GF-D8 (cell line): ENCODE data around the gene MAP3K3.

Experiments
- DNase-seq: peaks from one replicate; lab custom pipeline; 2025; lab: John Stamatoyannopoulos, UW

MAP3K3 gene

DNA sequence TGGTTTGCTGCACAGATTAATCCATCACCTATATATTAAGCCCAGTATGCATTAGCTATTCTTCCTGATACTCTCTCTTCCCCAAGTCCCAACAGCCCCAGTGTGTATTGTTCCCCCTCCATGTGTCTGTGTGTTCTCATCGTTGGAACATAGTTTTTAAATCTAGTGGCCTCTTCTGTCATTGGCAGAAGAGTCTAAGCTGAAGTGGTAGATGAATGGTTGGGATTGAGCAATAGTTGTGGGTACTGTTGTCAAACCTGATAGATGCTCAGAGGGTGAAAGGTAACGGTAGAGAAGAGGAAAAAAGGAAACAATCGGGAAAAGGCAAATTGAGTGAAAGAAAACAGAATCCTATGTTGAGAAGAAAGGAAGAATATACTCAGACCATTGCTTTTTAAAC, 29.9 kb downstream of the MAP3K3 start:
- no peak for DNase-seq

DNA sequence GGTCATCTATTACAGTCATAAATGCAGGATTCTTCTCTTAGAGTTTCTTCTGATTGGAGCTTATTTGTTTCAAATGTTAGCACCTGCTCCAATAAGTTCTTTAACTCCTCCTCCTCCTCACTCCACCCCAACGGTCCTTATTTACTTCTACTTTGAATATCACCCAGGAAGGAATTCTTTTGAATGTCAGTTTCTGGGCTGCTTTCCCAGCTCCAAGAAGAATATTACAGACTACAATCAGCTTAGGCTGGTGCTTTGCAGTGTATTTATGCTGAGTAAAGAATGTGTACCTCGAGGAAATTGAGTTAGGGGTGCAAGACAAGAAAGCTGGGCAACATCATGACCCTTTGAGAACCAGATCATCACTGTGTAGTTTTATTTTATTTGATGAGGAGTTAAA, 30.8 kb downstream of the MAP3K3 start:
- no peak for DNase-seq

DNA sequence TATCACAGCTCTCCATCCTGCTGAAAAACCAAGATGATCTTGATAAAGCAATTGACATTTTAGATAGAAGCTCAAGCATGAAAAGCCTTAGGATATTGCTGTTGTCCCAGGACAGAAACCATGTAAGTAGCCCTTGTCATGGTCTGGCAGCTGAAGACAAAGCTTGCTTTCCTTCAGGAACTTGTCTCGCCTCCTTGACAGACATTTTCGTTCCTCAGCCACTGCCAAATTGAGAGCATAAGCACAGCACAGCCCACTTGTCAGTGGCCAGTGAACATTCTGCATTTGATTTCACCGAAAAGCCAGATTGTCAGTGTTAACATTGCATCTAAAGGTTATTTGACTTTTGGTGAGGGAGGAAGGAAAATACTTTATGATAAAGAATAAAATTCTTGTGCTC, 35.6 kb downstream of the MAP3K3 start:
- DNase-seq, result no peak

DNA sequence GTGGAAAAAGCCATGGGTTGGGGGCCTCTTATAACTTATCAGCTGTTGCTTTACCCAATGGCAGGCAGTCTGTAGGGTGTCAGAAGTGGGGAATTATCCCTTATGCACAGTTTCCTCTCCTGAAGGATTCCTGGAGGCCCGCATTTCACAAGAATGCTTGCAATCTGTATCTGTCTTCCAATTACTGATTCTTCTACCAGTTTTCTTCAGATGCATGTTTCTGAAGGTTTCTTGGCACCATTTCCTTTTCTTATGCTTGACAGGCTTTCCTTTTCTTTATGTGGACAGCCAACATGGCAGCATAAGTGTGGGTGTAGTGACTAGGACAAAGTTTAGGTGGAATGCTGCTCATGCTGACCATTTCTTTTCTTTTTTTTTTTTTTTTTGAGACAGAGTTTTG, 36.1 kb downstream of the MAP3K3 start:
- no peak for DNase-seq

DNA sequence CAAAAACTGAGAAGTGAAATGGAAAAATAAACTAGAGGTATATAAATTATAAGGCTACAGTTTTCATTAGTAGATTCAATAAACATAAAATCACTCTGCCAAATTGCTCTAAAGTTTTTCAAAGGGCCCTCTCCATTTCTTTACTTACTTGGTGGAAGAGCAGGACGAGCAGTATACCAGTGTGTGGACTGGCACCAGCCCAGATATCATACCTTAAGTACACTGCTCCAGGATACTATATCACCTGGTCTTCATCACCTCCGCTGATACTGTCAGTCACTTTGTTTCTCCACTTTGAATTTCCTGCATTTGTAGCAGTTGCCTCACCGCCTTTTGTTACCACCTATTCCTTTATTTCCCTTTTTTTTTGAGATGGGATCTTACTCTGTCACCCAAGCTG, 37.6 kb downstream of the MAP3K3 start:
- no peak for DNase-seq

DNA sequence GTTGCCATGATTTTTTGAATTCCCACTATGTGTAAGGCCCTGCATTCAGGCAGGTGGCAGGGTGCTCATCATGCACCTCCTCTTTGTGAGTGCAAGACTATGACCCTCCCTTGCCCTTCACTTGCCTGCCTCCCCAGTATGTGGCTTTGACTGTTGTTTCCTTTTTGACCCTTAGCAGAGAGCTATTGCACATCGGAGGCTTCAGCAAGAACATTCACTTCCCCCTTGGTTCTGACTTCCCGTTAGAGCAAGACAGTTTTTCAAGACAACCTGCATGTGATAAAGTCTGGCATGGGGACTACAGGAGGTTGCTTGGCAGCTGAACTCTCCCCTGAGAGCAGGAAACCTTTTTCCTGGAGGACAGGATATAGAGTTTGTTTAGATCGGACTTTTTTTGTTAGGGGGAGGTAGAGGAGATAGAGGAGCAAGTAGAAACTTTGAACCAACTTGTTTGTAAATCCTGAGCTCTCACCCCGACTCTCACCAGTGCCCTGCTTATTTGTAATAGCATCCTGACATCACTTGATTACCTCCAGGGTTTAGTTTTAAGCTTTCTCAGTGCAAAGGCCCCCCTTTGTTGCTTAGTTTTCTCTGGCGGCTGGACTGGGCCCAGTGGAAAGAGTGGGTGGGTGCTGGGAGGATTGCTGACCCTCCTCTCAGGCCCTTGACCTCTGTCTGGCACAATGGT, 43.5 kb downstream of the MAP3K3 start:
- DNase-seq, result peak; percentile 97

DNA sequence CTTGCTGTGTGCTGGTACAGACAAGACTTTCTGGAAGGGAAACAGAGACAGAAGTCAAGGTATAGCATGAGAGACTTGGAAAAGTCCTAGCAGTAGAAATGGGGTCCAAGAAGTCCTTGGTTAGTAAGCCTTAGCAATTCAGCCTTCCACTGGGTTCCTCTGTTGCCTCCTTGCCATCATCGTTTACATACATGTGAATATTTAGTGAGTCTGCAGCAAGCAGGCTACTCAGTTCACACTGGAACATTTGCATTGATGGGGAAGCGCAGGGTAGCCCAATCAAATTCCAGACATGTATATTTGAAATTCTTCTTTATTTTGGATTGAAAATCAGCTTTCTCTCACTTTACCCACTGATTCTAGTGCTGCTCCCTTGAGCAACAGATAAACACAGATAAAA, 50.6 kb downstream of the MAP3K3 start:
- DNase-seq, result no peak

DNA sequence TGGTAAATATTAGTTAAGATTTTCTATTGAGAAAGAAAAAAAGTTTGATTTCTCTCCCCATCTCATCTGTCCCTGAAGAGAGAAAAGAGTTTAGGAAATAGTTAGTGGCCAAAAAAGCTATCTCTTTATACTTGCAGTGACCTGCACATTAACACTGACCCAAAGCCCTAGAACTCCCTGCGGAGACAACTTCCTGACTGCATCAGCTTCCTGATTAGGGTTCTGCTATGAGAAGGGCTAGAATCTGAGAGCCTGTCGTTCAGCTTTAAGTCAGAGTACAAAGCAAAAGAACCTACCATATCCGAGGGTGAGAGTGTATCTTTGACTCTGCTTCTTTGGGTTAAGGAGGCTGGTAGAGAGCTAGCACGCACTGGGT, 53.0 kb downstream of the MAP3K3 start:
- DNase-seq, result peak; percentile 34

DNA sequence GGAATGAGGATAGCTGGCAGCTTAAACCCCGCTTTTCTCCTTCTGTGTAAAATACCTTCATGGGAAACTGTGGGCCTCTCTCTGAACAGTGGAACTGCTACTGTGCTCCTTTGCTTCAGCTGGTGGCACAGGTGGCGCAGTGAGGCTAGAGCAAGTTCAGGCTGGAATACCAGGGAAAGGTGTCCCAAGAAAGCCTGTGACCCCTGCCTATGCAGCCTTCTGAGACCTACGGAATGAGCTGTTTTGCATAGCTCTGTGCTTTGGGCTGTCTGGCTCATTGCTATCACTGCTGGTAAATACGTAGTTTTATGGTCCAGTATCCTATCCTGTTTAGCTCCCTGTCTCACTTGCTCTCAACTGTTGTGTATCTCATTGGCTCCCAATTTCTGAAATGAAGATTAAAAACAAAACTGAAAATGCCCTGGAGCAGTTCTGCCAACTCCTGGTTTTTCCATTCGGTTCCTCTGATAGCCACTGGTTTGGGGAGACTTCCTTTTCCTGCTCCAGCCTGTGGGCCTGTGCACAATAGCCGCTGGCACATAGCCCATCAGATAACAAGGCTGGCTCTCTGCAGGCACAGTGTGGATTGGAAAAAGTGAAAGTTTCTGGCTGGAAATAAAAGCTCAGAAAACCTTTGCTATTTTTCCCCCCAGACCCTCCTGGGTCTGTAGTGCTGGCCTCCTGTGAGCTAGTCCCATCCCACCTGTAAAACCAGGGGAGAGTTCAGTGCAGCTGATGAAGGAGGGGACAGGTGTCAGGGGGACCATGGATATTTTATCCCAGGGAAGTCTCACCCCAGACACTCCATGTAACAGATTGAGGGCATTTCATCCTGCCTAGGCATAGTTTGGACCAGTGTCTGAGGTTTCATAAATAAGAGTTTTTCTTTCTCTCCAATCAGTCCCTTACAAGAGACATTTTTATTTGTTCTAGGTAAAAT, 53.7 kb downstream of the MAP3K3 start:
- peak; percentile 59 for DNase-seq

DNA sequence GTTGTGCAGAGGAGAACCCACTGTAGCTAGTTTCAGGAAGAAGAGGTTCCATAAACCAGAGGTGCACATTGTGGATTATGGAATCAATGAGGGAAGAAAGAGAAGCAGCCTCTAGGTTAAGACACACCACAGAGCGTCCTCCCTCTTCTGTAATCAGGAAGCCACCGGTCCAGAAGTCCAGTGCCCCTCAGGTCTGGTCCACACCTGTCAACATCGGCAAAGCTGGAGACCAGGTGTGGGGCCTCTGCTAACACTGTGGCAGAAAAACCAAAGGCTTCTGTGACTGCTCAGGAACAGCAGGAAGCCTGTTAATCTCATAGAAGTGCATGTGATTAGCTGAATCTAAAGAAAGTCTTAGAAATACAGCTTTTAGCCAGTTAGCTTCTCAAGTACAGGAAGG, 54.4 kb downstream of the MAP3K3 start:
- no peak for DNase-seq

DNA sequence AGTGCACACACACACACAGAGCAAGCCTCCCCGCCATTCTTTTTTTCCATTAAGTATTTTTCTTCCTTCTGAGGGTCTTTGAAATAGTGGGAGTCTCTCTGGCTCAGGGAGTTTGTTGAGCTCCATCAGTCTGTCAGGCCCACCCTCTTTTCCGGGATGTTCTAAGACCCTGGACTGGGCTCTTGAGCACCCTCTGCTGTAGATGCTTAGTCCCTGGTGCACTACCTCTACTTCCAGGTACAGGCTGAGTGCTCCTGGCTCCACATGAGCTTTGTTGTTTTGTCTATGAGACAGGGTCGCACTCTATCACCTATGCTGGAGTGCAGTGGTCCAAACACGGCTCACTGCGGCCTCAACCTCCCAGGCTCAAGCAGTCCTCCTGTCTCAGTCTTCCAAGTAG, 57.0 kb downstream of the MAP3K3 start:
- DNase-seq, result no peak

DNA sequence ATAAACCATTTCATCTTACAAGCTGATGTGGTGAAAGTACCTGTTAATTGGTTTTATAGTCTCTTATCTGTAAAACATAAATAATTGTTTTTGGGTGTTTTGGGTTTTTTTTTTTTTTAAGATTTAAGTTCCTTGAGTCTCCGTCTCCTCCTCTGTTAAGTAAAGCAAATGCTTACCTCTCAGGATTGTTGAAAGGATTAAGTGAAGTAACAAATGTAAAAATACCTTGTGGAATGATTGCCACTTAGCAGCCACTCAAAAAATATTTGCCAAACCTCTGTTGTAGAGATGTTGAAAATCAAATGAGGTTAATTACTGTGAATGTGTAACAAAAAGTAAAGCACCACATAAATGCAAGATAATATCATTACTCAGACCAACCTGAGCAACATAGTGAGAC, 58.5 kb downstream of the MAP3K3 start:
- DNase-seq, result no peak

DNA sequence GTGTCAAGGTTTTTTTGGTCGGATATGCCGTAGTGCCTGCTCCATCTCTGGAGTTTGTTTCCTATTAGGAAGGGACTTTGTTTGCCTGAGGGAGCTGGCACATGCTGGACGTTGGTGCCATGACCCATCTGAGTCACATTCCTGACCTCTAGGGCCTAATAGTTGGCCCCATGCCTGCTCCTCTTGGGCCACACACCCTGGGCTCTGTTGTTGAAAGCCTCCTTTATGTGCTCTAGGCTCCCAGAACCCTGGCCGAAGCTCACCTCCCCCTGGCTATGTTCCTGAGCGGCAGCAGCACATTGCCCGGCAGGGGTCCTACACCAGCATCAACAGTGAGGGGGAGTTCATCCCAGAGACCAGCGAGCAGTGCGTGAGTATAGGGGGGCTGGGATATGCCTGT, 59.3 kb downstream of the MAP3K3 start:
- no peak for DNase-seq

DNA sequence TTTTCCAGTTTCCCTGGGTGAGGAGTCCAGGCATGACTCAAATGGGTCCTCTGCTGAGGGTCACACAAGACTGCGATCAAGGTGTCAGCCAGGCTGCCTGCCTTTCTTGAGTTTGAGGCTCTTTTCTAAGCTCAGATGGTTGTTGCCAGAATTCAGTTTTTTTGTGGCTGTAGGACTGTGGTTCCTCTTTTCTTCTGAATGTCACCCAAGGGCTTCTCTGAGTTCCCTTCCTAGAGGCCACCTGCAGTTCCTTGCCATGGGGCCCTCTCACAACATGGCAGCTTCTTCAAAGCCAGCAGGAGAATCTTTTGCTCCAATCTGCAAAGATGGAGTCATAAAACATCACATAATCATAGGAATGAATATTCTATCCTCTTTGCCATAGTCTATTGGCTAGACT, 60.2 kb downstream of the MAP3K3 start:
- peak; percentile 44 for DNase-seq

DNA sequence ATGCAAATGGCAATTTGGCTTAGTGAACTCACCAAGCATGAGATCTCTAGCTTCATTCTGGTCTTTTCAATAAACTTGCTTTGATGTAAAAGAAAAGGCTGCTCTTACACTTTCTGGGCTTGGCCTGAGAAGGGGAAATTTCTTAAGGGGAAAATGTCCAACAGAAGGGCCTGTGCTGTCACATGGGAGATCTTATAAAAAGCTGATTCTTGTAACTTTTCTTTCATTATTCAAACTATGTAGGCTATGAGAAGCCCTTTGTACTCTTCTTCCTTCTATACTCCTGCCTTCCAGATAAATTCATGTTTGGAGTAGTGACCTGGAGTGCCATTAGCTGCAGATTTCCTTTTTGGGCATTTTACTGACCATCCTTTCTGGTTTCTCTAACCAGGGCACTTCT, 60.8 kb downstream of the MAP3K3 start:
- no peak for DNase-seq

DNA sequence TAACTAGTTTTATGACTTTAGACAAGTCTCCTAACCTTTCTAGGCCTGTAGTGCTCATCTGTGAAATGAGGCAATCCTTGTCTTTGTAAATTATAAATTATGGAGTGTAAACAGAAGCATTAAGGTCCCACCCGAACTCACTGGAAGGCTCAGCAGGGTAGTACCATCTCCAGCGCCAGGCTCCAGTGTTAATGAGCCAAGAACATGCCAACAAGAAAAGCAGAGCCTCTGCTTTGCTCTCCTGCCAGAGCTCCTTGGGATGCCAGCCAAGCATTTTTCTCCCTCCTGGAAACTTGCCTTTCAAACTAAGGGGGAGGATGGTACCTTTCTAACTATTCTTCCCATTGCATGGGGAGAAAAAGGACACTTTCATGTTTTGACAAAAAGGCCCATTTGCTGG, 62.8 kb downstream of the MAP3K3 start:
- DNase-seq, result no peak

DNA sequence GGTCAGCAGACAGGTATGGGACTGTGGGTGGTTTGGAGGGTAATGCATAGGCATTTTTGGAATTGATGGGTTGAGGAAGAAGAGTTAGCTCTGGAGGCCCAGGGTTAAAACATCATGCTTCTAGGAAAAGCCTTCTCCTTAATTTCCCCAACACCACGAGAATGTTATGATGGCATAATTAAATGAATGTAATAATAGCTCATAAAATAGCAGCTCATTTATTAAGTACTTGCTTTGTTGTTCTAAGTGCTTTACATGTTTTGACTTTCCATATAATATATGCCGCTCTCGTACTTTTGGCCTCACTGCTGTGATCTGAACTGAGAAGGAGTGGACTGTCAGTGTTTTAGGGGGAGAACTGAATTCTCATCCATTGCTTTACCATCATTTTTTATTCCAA, 63.4 kb downstream of the MAP3K3 start:
- DNase-seq, result no peak

DNA sequence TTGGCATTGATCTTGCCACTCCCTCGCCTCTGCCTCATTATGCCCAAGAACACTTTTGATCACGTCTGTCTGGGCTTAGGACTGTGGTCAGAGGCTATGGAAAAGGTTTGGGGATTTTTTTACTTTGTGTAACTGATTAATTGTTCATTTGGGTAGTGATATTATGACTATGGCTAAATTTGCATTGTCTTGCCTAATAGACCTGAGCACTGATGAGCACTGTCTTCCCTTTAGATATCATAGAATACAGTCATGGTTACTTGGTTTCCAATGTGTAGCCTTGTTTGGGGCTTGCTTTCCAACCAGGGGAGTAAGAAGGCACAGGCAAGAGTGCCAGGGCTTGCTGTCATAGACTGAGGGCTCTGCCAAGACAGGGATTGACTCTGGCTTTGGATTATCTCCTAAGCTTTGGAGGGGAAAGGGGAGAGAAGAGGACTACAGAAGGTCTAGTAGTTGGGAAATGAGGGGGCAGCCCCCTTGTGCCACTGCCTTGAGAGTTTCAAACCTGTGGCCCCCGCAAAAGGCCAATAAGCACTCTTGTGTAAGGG, 64.0 kb downstream of the MAP3K3 start:
- no peak for DNase-seq

DNA sequence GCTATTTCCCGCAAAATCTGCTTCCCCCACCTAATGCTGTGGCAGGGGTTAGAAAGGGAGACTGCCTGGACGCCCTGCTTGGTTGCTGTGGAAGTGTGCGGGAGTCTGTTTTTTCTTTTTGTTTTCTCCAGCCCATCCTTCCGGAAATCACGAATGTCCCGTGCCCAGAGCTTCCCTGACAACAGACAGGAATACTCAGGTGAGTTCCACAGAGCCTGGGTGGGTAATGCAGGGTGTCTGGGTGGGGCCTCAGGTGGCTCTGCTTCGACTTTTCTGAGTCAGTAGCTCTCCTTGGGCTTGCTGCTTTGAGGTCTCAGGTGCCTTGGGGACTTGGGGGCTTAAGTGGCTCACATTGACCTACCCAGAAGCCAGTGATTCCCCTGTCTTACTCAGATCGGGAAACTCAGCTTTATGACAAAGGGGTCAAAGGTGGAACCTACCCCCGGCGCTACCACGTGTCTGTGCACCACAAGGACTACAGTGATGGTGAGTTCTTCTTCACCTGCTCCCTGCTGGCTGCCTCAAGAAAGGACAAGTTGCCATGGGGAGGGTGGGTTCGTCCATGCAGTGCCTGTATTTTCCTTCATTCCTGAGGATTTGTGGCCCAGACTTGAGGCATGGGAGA, 66.3 kb downstream of the MAP3K3 start:
- DNase-seq, result no peak

DNA sequence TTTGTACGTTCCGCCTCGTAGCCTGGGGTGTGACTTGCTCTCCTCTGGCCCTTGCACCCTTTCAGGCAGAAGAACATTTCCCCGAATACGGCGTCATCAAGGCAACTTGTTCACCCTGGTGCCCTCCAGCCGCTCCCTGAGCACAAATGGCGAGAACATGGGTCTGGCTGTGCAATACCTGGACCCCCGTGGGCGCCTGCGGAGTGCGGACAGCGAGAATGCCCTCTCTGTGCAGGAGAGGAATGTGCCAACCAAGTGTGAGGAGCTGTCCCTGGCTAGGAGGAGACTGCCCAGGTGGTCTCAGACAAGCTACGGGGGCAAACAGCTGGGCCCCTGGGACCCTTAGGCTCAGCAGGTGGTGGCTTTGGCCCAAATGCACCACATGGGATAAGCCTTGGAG, 67.3 kb downstream of the MAP3K3 start:
- DNase-seq, result no peak

DNA sequence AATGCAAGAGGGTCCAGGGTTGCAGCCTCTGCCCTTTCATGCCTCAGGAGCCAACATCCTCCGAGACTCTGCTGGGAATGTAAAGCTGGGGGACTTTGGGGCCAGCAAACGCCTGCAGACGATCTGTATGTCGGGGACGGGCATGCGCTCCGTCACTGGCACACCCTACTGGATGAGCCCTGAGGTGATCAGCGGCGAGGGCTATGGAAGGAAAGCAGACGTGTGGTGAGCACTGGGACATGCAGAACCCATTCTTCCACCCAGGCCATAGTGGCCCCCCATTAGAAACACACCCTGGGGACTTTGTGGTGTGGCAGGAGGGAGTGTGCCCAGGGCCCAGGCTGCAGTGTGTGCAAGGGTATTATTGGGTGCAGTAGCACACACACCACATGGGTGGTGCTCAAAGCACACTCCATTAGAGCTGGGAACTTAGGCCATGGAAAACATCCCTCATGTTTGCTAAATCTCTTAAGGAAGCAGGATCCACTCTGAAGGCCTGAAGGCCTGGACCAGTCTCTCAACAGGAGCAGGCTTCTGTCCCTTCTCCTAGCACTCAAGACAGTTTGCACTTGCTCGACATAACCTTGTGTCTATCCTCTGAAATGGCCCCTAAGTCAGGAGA, 70.1 kb downstream of the MAP3K3 start:
- no peak for DNase-seq

DNA sequence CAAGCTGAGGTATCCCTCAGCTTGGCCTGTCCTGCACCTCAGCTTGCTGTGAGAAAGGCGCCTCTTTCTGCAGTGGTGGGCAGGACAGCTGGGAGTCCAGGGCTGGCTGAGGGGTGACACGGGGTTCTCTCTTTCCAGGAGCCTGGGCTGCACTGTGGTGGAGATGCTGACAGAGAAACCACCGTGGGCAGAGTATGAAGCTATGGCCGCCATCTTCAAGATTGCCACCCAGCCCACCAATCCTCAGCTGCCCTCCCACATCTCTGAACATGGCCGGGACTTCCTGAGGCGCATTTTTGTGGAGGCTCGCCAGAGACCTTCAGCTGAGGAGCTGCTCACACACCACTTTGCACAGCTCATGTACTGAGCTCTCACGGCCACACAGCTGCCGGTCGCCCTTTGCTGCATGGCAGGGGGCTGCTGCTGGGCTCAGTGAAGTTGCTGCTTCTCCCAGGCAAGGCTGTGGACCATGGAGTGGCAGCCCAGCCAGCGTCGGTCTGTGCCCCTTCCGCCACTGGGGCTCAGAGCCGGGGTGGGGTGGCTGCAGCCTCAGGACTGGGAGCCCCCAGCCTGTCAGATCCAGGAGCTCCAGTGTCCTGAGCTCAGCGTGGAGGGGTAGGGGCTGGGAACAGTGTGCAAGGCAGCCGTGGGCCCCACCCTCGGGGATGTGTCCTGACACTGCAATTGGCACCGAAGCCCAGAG, 71.3 kb downstream of the MAP3K3 start:
- DNase-seq, result no peak
